ENCODE results near the gene CNR1. TPM values are rescaled to one million over a fixed set of nuclear protein-coding genes. Genes with fewer than 3 reads are reported as not detected.

The CNR1 gene
- total RNA-seq, 4 donors from 2014 or later, result 14.4 to 56.0 (median 34.0) TPM

DNA sequence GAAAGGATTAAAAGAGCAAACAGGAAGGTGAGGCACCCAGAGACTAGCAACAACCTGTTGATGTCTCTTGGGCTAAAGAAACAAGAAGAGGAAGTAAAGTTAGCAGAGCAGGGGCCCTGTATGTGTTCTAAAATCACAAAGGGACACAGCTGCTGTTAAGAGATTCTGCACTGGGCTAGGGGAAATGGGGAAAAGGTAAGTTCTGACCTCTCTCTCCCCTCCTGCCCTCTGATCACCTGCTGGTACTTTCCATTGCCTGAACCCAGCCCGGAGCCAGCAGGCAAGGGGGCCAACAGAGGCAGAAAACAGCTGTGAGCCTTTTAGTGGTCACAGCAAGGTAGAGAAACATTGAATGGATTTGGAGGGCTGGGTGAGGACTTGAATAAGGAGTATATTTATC, 13.5 kb upstream of the CNR1 start:
- DNase-seq (ENCODE audit: low spot score) (no peak), ATAC-seq (ENCODE audit: low FRiP score) (no peak)
- TF ChIP-seq, protein P1, sequence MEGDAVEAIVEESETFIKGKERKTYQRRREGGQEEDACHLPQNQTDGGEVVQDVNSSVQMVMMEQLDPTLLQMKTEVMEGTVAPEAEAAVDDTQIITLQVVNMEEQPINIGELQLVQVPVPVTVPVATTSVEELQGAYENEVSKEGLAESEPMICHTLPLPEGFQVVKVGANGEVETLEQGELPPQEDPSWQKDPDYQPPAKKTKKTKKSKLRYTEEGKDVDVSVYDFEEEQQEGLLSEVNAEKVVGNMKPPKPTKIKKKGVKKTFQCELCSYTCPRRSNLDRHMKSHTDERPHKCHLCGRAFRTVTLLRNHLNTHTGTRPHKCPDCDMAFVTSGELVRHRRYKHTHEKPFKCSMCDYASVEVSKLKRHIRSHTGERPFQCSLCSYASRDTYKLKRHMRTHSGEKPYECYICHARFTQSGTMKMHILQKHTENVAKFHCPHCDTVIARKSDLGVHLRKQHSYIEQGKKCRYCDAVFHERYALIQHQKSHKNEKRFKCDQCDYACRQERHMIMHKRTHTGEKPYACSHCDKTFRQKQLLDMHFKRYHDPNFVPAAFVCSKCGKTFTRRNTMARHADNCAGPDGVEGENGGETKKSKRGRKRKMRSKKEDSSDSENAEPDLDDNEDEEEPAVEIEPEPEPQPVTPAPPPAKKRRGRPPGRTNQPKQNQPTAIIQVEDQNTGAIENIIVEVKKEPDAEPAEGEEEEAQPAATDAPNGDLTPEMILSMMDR (IDR thresholded peaks at IDR 0.05), result no peak

DNA sequence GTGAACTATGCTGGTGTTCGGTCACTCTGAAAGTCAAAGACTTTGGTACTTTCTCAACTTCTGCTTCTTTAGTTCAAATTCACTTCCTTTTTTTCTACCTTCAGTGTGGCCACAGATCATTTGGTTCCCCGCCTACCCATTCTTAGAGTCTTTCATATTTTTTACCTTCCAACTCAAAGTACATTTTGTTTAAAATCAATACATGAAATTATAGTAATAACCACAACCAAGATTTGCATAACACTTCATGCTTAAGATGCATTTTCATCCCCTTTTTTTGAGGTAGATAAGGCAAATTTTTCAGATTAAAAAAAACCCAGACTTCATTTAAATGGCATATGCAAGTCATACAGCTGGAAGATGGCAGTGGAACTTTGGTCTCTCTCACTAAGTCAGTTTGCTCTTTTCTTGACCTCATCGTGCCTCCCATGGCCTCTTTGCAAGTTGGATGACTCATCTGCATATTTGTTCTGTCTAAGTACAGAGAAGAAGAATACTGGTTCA, 11.9 kb upstream of the CNR1 start:
- TF ChIP-seq, protein P1 (IDR thresholded peaks at IDR 0.05), result no peak
- DNase-seq (ENCODE audit: low spot score) (no peak), ATAC-seq (ENCODE audit: low FRiP score) (no peak)

DNA sequence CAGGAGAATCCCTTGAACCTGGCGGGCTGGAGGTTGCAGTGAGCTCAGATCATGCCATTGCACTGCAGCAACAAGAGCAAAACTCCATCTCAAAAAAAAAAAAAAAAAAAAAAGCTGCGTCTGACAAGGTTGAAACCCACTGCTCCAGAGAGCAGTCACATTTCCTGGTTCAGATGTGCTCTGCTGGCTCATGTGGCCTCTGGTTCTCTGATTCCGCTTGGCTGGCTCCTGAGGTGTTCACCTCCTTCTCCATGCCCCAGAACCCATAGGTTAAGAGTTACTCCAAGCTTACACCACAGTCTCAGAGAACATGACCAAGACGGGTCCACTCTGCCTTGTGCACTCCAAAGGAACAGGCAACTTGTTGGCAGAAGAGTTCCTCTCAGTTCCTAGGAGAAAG, 8.8 kb upstream of the CNR1 start:
- no peak for ATAC-seq (ENCODE audit: low FRiP score)
- TF ChIP-seq, protein P1 (IDR thresholded peaks at IDR 0.05), result no peak

DNA sequence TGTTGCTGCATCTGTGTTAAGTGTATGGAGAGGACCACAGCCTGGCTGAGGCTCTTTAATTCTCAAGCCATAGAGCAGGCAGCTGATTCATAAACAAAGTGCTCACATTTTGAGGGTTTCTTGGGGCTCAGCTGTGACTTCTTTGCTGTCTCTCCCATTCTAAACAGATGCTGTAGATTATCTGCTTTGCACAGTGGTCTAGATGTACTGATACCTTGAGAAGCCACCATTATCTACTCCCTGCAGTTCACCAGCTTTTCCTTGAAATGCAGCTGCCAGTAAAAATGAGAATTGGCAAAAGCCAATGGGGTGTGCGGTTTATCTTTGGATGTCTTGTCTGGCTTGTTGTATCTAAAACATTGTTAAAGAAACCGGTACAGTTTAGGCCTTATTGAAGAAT, 5.2 kb upstream of the CNR1 start:
- DNase-seq (ENCODE audit: low spot score) (no peak), ATAC-seq (ENCODE audit: low FRiP score) (no peak)
- TF ChIP-seq, protein P1 (IDR thresholded peaks at IDR 0.05), result no peak

More for the DNA sequence above, 8.8 kb upstream of the CNR1 start:
- DNase-seq (ENCODE audit: low spot score), result no peak

DNA sequence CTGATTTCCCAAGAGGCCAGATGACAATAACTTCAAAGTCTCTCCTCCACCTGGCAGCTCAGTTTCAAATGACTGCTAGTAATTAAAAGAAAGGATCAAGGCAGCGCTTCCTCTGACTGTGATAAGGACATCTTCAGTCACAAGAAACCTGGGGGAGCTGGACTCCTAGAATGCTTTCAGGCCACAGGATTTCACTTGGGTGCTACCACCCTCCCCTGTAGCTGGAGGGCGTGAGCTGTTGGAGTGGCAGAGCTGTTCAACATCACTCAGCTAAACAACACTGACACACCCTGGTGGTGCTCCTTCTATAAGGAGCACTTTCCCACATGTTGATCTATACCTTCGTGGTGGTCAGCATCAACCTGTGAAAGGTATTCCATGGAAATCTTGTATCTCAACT, 2.2 kb upstream of the CNR1 start:
- TF ChIP-seq, protein P1 (IDR thresholded peaks at IDR 0.05), result no peak
- ATAC-seq (ENCODE audit: low FRiP score) (no peak), DNase-seq (ENCODE audit: low spot score) (no peak)

DNA sequence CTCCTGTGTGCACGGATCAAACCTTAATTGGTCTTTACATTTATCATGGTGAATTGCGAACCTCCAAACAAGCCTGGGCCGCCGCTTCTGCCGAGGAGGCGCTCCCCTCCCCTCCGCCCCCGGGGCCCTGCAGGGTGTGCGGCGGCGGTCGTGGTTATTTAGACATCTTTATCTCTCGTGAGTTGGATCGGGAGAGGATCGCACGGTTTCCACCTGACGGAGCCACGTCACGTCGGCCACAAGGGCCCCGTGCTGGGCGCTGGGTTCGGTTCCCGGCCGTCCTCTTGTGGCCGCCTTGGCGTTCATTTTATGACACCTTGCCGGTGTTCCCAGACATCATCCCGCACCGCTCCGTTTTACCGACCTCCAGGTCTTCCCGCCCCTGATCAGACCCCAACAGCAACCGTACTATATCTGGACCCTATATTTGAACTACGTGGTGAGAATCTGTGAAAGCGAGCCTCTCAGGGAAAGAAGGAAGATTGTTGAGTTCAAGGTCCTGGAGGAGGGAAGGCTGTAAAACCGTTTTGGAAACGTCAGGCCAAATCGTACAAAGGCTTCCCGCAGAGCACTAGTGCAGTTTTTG, 1.3 kb upstream of the CNR1 start:
- DNase-seq (ENCODE audit: low spot score) (no peak), ATAC-seq (ENCODE audit: low FRiP score) (no peak)
- TF ChIP-seq, protein P1 (IDR thresholded peaks at IDR 0.05), result no peak

Data from omental fat pad (tissue), 4 donors.